ENCODE results near the gene PHF2. TPM values are rescaled to one million over a fixed set of nuclear protein-coding genes. Genes with fewer than 3 reads are reported as not detected.

Gene PHF2
- total RNA-seq, 1 experiment from 2014 or later = 26.3 TPM

DNA sequence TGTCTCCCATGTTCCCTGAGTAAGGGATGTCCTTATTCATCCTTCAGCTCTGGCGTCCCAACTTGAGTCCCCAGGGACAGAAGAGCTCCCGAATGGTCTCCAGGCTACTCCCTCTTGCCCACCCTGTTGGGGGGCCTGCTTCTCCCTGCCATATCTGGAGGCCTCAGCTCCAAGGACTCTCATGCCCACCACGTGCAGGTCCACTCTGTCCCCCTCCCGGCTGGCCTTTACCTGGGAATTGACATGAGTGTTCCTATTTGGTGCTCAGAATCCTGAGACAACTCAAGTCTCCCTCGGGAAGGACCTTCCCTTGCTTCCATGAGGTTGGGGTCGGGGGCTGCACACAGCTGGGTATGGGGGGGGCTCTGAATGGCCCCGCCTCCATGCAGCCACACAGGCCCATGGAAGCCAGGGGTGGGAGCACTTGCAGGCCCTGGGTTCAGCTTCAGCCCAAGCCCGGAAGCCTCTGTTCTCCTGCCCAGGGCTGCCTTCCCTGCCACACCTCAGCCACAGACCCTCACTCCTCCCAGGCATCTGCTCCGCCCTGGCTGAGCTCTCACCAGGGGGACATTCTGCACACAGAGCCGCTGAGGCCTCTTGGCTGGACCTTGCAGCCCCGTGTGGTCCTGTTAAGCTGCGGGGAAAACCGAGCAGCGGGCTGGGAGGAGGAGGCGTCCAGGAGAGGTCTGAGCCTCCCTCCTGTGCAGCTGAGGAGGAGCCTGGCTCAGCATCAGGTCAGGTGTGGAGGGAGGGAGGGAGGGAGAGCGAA lies 121.9 kb downstream of the PHF2 start:
- intact Hi-C loops (cut with micrococcal nuclease; ENCODE audit: unreplicated experiment) = no loop called here
- Histone ChIP-seq H3K4me3 (no peak overlapping the region), H3K36me3 (ENCODE audit: low read depth) (no peaks in the 10 kb centered on the region), H3K4me1 (replicated peaks; ENCODE audit: insufficient read depth) (no peaks in the 10 kb centered on the region), H3K4me2 (no peak overlapping the region), H3K27me3 (ENCODE audit: insufficient read depth, low read depth) (peaks cover 59% of the 10 kb centered on the region), H2AFZ (no peak overlapping the region), H3K27ac (no peak overlapping the region), H3K9me2 (ENCODE audit: insufficient read depth) (no peaks in the 10 kb centered on the region), H3K9me3 (ENCODE audit: insufficient read depth, low read depth) (no peaks in the 10 kb centered on the region), H3K79me2 (ENCODE audit: low read depth) (no peaks in the 10 kb centered on the region), H3F3A (ENCODE audit: insufficient read depth, low read depth) (no peaks in the 10 kb centered on the region), H4K20me1 (ENCODE audit: insufficient read depth) (no peaks in the 10 kb centered on the region)
- POLR2A ChIA-PET (ENCODE audit: unreplicated experiment) = no interaction called here
- no peak for TF ChIP-seq EZH2 (IDR thresholded peaks at IDR 0.05; ENCODE audit: low read depth)
- TF ChIP-seq, protein P1, sequence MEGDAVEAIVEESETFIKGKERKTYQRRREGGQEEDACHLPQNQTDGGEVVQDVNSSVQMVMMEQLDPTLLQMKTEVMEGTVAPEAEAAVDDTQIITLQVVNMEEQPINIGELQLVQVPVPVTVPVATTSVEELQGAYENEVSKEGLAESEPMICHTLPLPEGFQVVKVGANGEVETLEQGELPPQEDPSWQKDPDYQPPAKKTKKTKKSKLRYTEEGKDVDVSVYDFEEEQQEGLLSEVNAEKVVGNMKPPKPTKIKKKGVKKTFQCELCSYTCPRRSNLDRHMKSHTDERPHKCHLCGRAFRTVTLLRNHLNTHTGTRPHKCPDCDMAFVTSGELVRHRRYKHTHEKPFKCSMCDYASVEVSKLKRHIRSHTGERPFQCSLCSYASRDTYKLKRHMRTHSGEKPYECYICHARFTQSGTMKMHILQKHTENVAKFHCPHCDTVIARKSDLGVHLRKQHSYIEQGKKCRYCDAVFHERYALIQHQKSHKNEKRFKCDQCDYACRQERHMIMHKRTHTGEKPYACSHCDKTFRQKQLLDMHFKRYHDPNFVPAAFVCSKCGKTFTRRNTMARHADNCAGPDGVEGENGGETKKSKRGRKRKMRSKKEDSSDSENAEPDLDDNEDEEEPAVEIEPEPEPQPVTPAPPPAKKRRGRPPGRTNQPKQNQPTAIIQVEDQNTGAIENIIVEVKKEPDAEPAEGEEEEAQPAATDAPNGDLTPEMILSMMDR (conservative IDR thresholded peaks at IDR 0.05) = no peak
- BruUV-seq (replicated peaks) = no TSS peak
- CTCF ChIA-PET = no interaction called here
- DNase-seq = no peak

DNA sequence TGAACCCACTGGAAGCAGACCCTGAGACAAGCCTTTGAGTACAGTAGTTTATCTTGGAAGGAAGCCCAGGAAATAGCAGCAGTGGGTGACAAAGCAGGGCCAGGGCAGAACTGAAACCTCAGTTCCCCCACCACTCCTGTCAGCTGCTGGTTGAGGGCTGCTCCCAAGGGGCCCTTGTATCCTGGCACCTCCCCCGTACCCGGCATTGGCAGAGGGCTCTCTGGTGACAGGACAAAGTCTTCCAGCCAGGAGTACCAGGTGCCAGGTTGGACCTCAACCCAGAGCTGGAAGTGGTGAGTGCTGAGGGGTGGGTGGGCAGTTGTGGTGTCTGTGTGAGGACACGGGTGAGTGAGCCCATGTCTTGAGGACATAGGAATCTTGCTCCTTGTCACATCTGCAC lies 123.3 kb downstream of the PHF2 start:
- DNase-seq = no peak
- Histone ChIP-seq H3K4me1 (replicated peaks; ENCODE audit: insufficient read depth) (no peaks in the 10 kb centered on the region), H3K36me3 (ENCODE audit: low read depth) (no peaks in the 10 kb centered on the region), H3K4me3 (no peak overlapping the region), H4K20me1 (ENCODE audit: insufficient read depth) (no peaks in the 10 kb centered on the region), H3K9me2 (ENCODE audit: insufficient read depth) (no peaks in the 10 kb centered on the region), H2AFZ (no peak overlapping the region), H3K79me2 (ENCODE audit: low read depth) (no peaks in the 10 kb centered on the region), H3F3A (ENCODE audit: insufficient read depth, low read depth) (no peaks in the 10 kb centered on the region), H3K27me3 (ENCODE audit: insufficient read depth, low read depth) (peaks cover 46% of the 10 kb centered on the region), H3K9me3 (ENCODE audit: insufficient read depth, low read depth) (no peaks in the 10 kb centered on the region), H3K27ac (no peak overlapping the region), H3K4me2 (no peak overlapping the region)
- ChIA-PET CTCF (interaction anchor here (0.6 kb wide), 1 partner anchor 936 kb away, joined by 3 read pairs; no protein-coding TSS in a partner anchor), POLR2A (ENCODE audit: unreplicated experiment) (no interaction called here)
- no TSS peak for BruUV-seq (replicated peaks)
- TF ChIP-seq, protein P1 (conservative IDR thresholded peaks at IDR 0.05) = no peak
- TF ChIP-seq EZH2 (IDR thresholded peaks at IDR 0.05; ENCODE audit: low read depth) = no peak
- intact Hi-C loops (cut with micrococcal nuclease; ENCODE audit: unreplicated experiment) = no loop called here

DNA sequence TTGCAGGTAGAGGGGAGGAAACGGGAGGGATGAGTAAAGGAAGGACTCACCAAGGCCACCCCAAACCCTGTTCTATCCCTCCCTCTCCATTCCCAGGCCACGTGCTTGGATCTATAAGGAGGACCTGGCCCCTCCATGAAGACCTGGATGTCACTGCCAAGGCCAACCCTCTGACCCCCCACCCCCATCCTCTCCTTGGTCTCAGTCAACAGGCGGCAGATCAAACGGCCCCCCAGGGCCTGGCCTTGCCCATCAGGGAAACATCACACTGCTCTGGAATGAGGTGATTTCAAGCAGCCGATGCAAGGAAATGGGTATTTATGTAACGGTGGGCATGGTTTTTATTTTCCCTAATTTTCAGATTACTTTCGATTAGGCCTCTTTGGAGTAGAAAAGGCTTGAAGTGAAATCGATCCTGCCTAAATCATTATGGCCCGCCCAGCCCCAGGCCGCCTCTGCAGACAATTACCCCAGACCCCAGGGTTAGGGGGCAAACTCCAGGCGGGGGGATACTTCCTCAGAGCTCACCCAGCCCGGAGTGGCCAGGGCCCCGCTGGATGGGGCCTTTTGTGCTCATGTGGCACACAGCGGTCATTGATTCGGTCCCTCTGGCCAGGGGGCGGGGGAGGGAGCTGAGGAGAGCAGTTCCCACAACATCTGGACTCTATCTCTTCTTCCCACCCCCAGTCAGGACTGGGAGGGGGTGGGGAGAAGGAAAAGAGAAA lies 125.3 kb downstream of the PHF2 start:
- no peaks in the 10 kb centered on the region for H3F3A ChIP-seq (ENCODE audit: insufficient read depth, low read depth)
- no peak overlapping the region for H2AFZ ChIP-seq
- no peak for DNase-seq
- BruUV-seq (replicated peaks) = no TSS peak
- intact Hi-C loops (cut with micrococcal nuclease; ENCODE audit: unreplicated experiment) = no loop called here
- no peaks in the 10 kb centered on the region for H4K20me1 ChIP-seq (ENCODE audit: insufficient read depth)
- no peak overlapping the region for H3K4me2 ChIP-seq
- H3K9me2 ChIP-seq (ENCODE audit: insufficient read depth) = no peaks in the 10 kb centered on the region
- H3K4me1 ChIP-seq (replicated peaks; ENCODE audit: insufficient read depth) = no peaks in the 10 kb centered on the region
- no peak overlapping the region for H3K27ac ChIP-seq
- no peaks in the 10 kb centered on the region for H3K9me3 ChIP-seq (ENCODE audit: insufficient read depth, low read depth)
- peaks cover 30% of the 10 kb centered on the region for H3K27me3 ChIP-seq (ENCODE audit: insufficient read depth, low read depth)
- H3K36me3 ChIP-seq (ENCODE audit: low read depth) = no peaks in the 10 kb centered on the region
- TF ChIP-seq EZH2 (IDR thresholded peaks at IDR 0.05; ENCODE audit: low read depth) = no peak
- TF ChIP-seq, protein P1 (conservative IDR thresholded peaks at IDR 0.05) = no peak
- H3K79me2 ChIP-seq (ENCODE audit: low read depth) = no peaks in the 10 kb centered on the region
- CTCF ChIA-PET = no interaction called here
- POLR2A ChIA-PET (ENCODE audit: unreplicated experiment) = no interaction called here
- H3K4me3 ChIP-seq = no peak overlapping the region
